H9 (cell line): ENCODE measurements around the gene SRD5A3. TPM values are rescaled to one million over a fixed set of nuclear protein-coding genes. Genes with fewer than 3 reads are reported as not detected.

Experiments used
- DNase-seq: peaks from one replicate; pipeline ENCODE4 v3.0.0-alpha.2; 2017
- H2AFZ ChIP-seq: one replicate; pipeline ENCODE4 v1.6.1; 2013; ENCODE audit warnings: mild to moderate bottlenecking, low read length, control low read depth, moderate library complexity
- H2AK5ac ChIP-seq: 2 replicates; pipeline ENCODE4 v1.6.1; 2013; ENCODE audit warnings: low read length, control low read depth, mixed read lengths; ENCODE audit not compliant: insufficient read length
- H2BK120ac ChIP-seq: one replicate; pipeline ENCODE4 v1.6.1; 2013; ENCODE audit warnings: low read depth, mild to moderate bottlenecking, low read length, control low read depth, inconsistent platforms; ENCODE audit not compliant: poor library complexity, severe bottlenecking
- H2BK12ac ChIP-seq: 2 replicates; pipeline ENCODE4 v1.6.1; 2013; ENCODE audit warnings: low read length, control low read depth, mixed read lengths, low read depth; ENCODE audit not compliant: insufficient read length
- H2BK15ac ChIP-seq: 2 replicates; pipeline ENCODE4 v1.6.1; 2013; ENCODE audit warnings: low read depth, low read length, control low read depth
- H2BK20ac ChIP-seq: one replicate; pipeline ENCODE4 v1.6.1; 2013; ENCODE audit warnings: low read depth, mild to moderate bottlenecking, low read length, control low read depth, inconsistent platforms; ENCODE audit not compliant: poor library complexity, severe bottlenecking
- H2BK5ac ChIP-seq: 2 replicates; pipeline ENCODE4 v1.6.1; 2013; ENCODE audit warnings: low read length, control low read depth, mixed read lengths; ENCODE audit not compliant: insufficient read length
- H3K14ac ChIP-seq: 2 replicates; pipeline ENCODE4 v1.6.1; 2013; ENCODE audit warnings: low read length, control low read depth; ENCODE audit not compliant: insufficient read depth
- H3K18ac ChIP-seq: 2 replicates; pipeline ENCODE4 v1.6.1; 2013; ENCODE audit warnings: low read depth, mild to moderate bottlenecking, mixed read lengths, low read length, control low read depth; ENCODE audit not compliant: insufficient read length
- H3K23ac ChIP-seq: 2 replicates; pipeline ENCODE4 v1.6.1; 2013; ENCODE audit warnings: low read length, control low read depth, mixed read lengths, low read depth; ENCODE audit not compliant: insufficient read length
- H3K23me2 ChIP-seq: 2 replicates; pipeline ENCODE4 v1.6.1; 2013; ENCODE audit warnings: low read depth, mild to moderate bottlenecking, mixed read lengths, low read length, control low read depth; ENCODE audit not compliant: insufficient read length, poor library complexity, severe bottlenecking
- H3K27ac ChIP-seq: 2 replicates; pipeline ENCODE4 v1.5.1; 2013; ENCODE audit warnings: low read length, control low read depth, mixed read lengths, low read depth; ENCODE audit not compliant: insufficient read length
- H3K27me3 ChIP-seq: 2 replicates; pipeline ENCODE4 v1.6.1; 2013; ENCODE audit warnings: low read length, control low read depth, inconsistent platforms; ENCODE audit not compliant: insufficient read depth
- H3K4ac ChIP-seq: 2 replicates; pipeline ENCODE4 v1.6.1; 2013; ENCODE audit warnings: low read depth, mild to moderate bottlenecking, control low read depth, inconsistent platforms, low read length, moderate library complexity
- H3K4me1 ChIP-seq: 2 replicates; pipeline ENCODE4 v1.6.1; 2013; ENCODE audit warnings: low read length, control low read depth, inconsistent platforms; ENCODE audit not compliant: insufficient read depth
- H3K4me2 ChIP-seq: 2 replicates; pipeline ENCODE4 v1.6.1; 2013; ENCODE audit warnings: low read length, control low read depth, mixed read lengths; ENCODE audit not compliant: insufficient read length, insufficient read depth
- H3K56ac ChIP-seq: 2 replicates; pipeline ENCODE4 v1.6.1; 2013; ENCODE audit warnings: low read depth, mild to moderate bottlenecking, mixed read lengths, low read length, control low read depth; ENCODE audit not compliant: insufficient read length
- H3K79me1 ChIP-seq: 2 replicates; pipeline ENCODE4 v1.6.1; 2013; ENCODE audit warnings: low read depth, mild to moderate bottlenecking, moderate library complexity, low read length, control low read depth, inconsistent platforms; ENCODE audit not compliant: insufficient read depth, poor library complexity, severe bottlenecking
- H3K79me2 ChIP-seq: 2 replicates; pipeline ENCODE4 v1.6.1; 2013; ENCODE audit warnings: low read length, control low read depth, inconsistent platforms; ENCODE audit not compliant: insufficient read depth
- H3K9ac ChIP-seq: 2 replicates; pipeline ENCODE4 v1.6.1; 2013; ENCODE audit warnings: low read length, control low read depth, mixed read lengths; ENCODE audit not compliant: insufficient read length; ENCODE audit errors: extremely low read depth
- H3K9me3 ChIP-seq: one replicate; pipeline ENCODE4 v1.6.1; 2013; ENCODE audit warnings: low read depth, low read length, inconsistent platforms; ENCODE audit not compliant: control insufficient read depth
- H3T11ph ChIP-seq: one replicate; pipeline ENCODE4 v1.6.1; 2013; ENCODE audit warnings: mild to moderate bottlenecking, low read length, control low read depth, inconsistent platforms
- H4K20me1 ChIP-seq: one replicate; pipeline ENCODE4 v1.6.1; 2013; ENCODE audit not compliant: control insufficient read depth, insufficient read length, insufficient read depth
- H4K5ac ChIP-seq: 2 replicates; pipeline ENCODE4 v1.6.1; 2013; ENCODE audit warnings: low read depth, mild to moderate bottlenecking, mixed read lengths, low read length, control low read depth; ENCODE audit not compliant: insufficient read length
- H4K8ac ChIP-seq: replicated peaks from 2 replicates; pipeline ENCODE4 v1.6.1; 2013; ENCODE audit warnings: low read length, control low read depth, mixed read lengths, low read depth; ENCODE audit not compliant: insufficient read length
- H4K91ac ChIP-seq: 2 replicates; pipeline ENCODE4 v1.6.1; 2013; ENCODE audit warnings: low read depth, mild to moderate bottlenecking, moderate library complexity, mixed read lengths, low read length, control low read depth; ENCODE audit not compliant: insufficient read length
- H3K27ac Mint-ChIP-seq, 3 experiments: 2 replicates in 2 of 3; 3 replicates in 1 of 3; pipeline ENCODE4 v1.8.0; 2020 to 2021; ENCODE audit warnings: mixed read lengths in 3 of 3, mild to moderate bottlenecking in 1 of 3, moderate library complexity in 1 of 3
- H3K27me3 Mint-ChIP-seq: 2 replicates; pipeline ENCODE4 v1.8.0; 2021; ENCODE audit warnings: low read depth, mild to moderate bottlenecking, moderate library complexity, mixed read lengths
- H3K36me3 Mint-ChIP-seq, 3 experiments: 2 replicates in 2 of 3; 3 replicates in 1 of 3; pipeline ENCODE4 v1.8.0; 2020 to 2021; ENCODE audit warnings: low read depth in 3 of 3, mixed read lengths in 3 of 3; ENCODE audit not compliant: insufficient read depth in 1 of 3
- H3K4me1 Mint-ChIP-seq, 2 experiments: 2 replicates each; pipeline ENCODE4 v1.8.0; 2020; ENCODE audit warnings: mixed read lengths in 2 of 2
- H3K4me3 Mint-ChIP-seq, 2 experiments: 2 replicates in 1 of 2; 3 replicates in 1 of 2; pipeline ENCODE4 v1.8.0; 2020 to 2021; ENCODE audit warnings: mild to moderate bottlenecking in 2 of 2, mixed read lengths in 2 of 2, moderate library complexity in 1 of 2
- H3K9me3 Mint-ChIP-seq, 2 experiments: 2 replicates in 1 of 2; 3 replicates in 1 of 2; pipeline ENCODE4 v1.8.0; 2020; ENCODE audit warnings: mild to moderate bottlenecking in 2 of 2, mixed read lengths in 2 of 2, moderate library complexity in 1 of 2
- CTCF ChIP-seq: fragments of 200-600 bp; sonication (generic); conservative IDR thresholded peaks from 3 replicates; pipeline ENCODE4 v1.8.0; 2021; ENCODE audit warnings: antibody characterized with exemption, mild to moderate bottlenecking
- WGBS: extraction: QIAGEN DNeasy Blood & Tissue Kit; methylation state at CpG from one replicate; pipeline ENCODE4 v1.1.7; 2013; ENCODE audit warnings: missing lambda C conversion rate, low lambda C conversion rate, mixed read lengths; ENCODE audit not compliant: insufficient read length; ENCODE audit errors: extremely low coverage; 5-methylcytosine and 5-hydroxymethylcytosine counted together
- total RNA-seq: library from RNA; stranded (reverse); gene quantifications from 2 replicates; pipeline ENCODE4 v1.2.1, GENCODE V29; 2021

The SRD5A3 gene
- total RNA-seq, 1 experiment from 2014 or later, result 35.0 TPM

DNA sequence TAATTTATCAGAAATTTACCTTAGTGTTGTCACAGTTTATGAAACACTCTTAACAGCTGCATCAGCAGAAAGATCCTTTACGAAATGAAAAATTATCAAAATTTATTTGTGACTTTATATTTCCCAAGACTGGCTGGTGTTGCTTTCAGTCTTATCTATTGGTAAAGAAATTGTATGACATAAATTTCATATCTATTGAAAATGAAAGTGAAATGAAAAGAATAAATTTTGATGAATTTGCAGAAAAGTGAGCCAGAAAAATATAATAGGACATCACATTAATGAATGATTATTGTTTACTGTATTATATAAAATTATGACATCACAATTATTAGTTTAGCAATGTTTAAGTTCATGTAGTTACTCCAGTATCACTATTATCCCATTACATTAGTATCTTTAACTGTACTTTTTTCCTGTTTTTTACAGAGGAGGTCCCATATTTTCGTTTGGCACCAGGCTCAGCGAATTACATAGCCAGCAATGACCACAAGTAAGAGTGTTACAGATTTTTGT is 36.5 kb downstream of the SRD5A3 start:
- H3K23me2 ChIP-seq, result no peaks in the 10 kb centered on the region
- no peak overlapping the region for H4K8ac ChIP-seq
- H3K23ac ChIP-seq, result no peak overlapping the region
- no peak overlapping the region for H4K91ac ChIP-seq
- H3K4me3 Mint-ChIP-seq, result no peak overlapping the region
- no peak overlapping the region for H3K27ac Mint-ChIP-seq
- no peak overlapping the region for H3K27ac ChIP-seq
- H3K4me1 Mint-ChIP-seq, result peaks cover 5 to 7% of the 10 kb centered on the region in 2 experiments
- no peak overlapping the region for H2AFZ ChIP-seq
- no peak for TF ChIP-seq CTCF
- no peaks in the 10 kb centered on the region; a peak in 1 of 5 replicates for H3K9me3 Mint-ChIP-seq
- H3K79me2 ChIP-seq, result no peaks in the 10 kb centered on the region
- no peak overlapping the region for H3K18ac ChIP-seq
- H2BK12ac ChIP-seq, result no peak overlapping the region
- DNase-seq, result no peak
- H3K4ac ChIP-seq, result no peak overlapping the region
- H2BK20ac ChIP-seq, result no peak overlapping the region
- H3K9me3 ChIP-seq, result no peaks in the 10 kb centered on the region
- H3K27me3 ChIP-seq, result no peaks in the 10 kb centered on the region
- no peak overlapping the region for H2BK120ac ChIP-seq
- no peak overlapping the region for H2AK5ac ChIP-seq
- no CpG with 5 or more reads among the region's 3 CpGs for WGBS
- H3K9ac ChIP-seq, result no peak overlapping the region
- H3K27me3 Mint-ChIP-seq, result no peaks in the 10 kb centered on the region
- no peak overlapping the region for H3T11ph ChIP-seq
- H3K56ac ChIP-seq, result no peak overlapping the region
- H2BK5ac ChIP-seq, result no peak overlapping the region
- no peaks in the 10 kb centered on the region for H3K79me1 ChIP-seq
- no peaks in the 10 kb centered on the region for H3K36me3 Mint-ChIP-seq
- H3K4me2 ChIP-seq, result no peak overlapping the region
- no peak overlapping the region for H3K14ac ChIP-seq
- no peaks in the 10 kb centered on the region for H4K20me1 ChIP-seq
- H2BK15ac ChIP-seq, result no peak overlapping the region
- no peaks in the 10 kb centered on the region for H3K4me1 ChIP-seq
- no peak overlapping the region for H4K5ac ChIP-seq
